ENCODE data around the gene DRD1.
"Not testable (repeated sequence)": the region's sequence is repeated elsewhere in the genome, so short reads cannot be mapped to it uniquely, and the experiment has no call there.

- not testable (repeated sequence) for TF ChIP-seq CTCF (IDR thresholded peaks at IDR 0.05); USF2 (IDR thresholded peaks at IDR 0.05; ENCODE audit: borderline replicate concordance, low read depth, low read length); REST (IDR thresholded peaks at IDR 0.05; ENCODE audit: low read depth, low read length); POLR2AphosphoS5 (IDR thresholded peaks at IDR 0.05; ENCODE audit: low read depth, low read length); PBX3 (IDR thresholded peaks at IDR 0.05); RCOR1 (IDR thresholded peaks at IDR 0.05; ENCODE audit: low read length); TCF12 (IDR thresholded peaks at IDR 0.05); SIN3A (IDR thresholded peaks at IDR 0.05; ENCODE audit: borderline replicate concordance, low read depth, low read length); ZBTB33 (IDR thresholded peaks at IDR 0.05; ENCODE audit: borderline replicate concordance, low read depth); EZH2phosphoT487 (IDR thresholded peaks at IDR 0.05; ENCODE audit: borderline replicate concordance, low read depth); GABPA (IDR thresholded peaks at IDR 0.05; ENCODE audit: low read depth); RFX5 (IDR thresholded peaks at IDR 0.05; ENCODE audit: low read length)
These were observed 48.6 kb downstream of the DRD1 start for GRCh38 chr5:175395430-175395829.

All from SK-N-SH (cell line).